Heart right ventricle (tissue), 16 donors: ENCODE results near the gene UBXN11. TPM values are rescaled to one million over a fixed set of nuclear protein-coding genes. Genes with fewer than 3 reads are reported as not detected.
A peak's percentile ranks its signal among the peaks of the same experiment; 100 is the strongest.

ENCODE experiments used
- ATAC-seq, 8 donors: fragments of 200-7000 bp; cut with Tn5 transposase; one replicate each; pipeline ENCODE4 v1.9.1; 2020; ENCODE audit warnings: mild to moderate bottlenecking in 8 of 8, moderate library complexity in 8 of 8, moderate number of reproducible peaks in 1 of 8
- DNase-seq, 2 donors: peaks; one replicate each; pipeline ENCODE4 v3.0.0-alpha.2; 2020
- H3K27ac ChIP-seq, 10 donors: fragments of 200-600 bp; sonication (generic) in 2 of 10; one replicate each; pipeline versions ENCODE4 v1.5.0 to v1.8.0; 2020 to 2022; ENCODE audit warnings: mild to moderate bottlenecking in 3 of 10
- H3K27me3 ChIP-seq, 7 donors: fragments of 200-600 bp; one replicate each; pipeline ENCODE4 v1.8.0; 2021 to 2022; ENCODE audit warnings: mild to moderate bottlenecking in 2 of 7
- H3K36me3 ChIP-seq, 9 donors: fragments of 200-600 bp; sonication (generic) in 1 of 9; one replicate each; pipeline versions ENCODE4 v1.5.0 to v1.8.0; 2020 to 2022; ENCODE audit warnings: mild to moderate bottlenecking in 2 of 9
- H3K4me1 ChIP-seq, 9 donors: fragments of 200-600 bp; sonication (generic) in 1 of 9; one replicate each; pipeline versions ENCODE4 v1.5.0 to v1.8.0; 2020 to 2022; ENCODE audit warnings: mild to moderate bottlenecking in 4 of 9
- H3K4me3 ChIP-seq, 10 donors: fragments of 200-600 bp; sonication (generic) in 2 of 10; one replicate each; pipeline versions ENCODE4 v1.5.0 to v1.8.0; 2020 to 2022; ENCODE audit warnings: mild to moderate bottlenecking in 7 of 10, moderate library complexity in 2 of 10
- H3K9me3 ChIP-seq, 11 donors: fragments of 200-600 bp in 10 of 11; sonication (generic) in 2 of 11; one replicate each; pipeline versions ENCODE4 v1.5.0 to v1.8.0; 2013 to 2022; ENCODE audit warnings: mild to moderate bottlenecking in 2 of 11, control low read depth in 1 of 11, moderate library complexity in 1 of 11
- CTCF ChIP-seq, 9 donors: fragments of 200-600 bp; sonication (generic) in 2 of 9; IDR thresholded peaks; one replicate each; pipeline versions ENCODE4 v1.5.0 to v1.8.0; 2021 to 2022; ENCODE audit warnings: antibody characterized with exemption in 9 of 9, mild to moderate bottlenecking in 5 of 9, moderate library complexity in 1 of 9
- WGBS, 2 donors: extraction: QIAGEN DNeasy Blood & Tissue Kit; methylation state at CpG; one replicate each; pipeline ENCODE4 v1.1.7; 2013; ENCODE audit warnings: inconsistent platforms in 1 of 2; 5-methylcytosine and 5-hydroxymethylcytosine counted together
- intact Hi-C, 10 donors: fragments of 100-400 bp; cut with DNase I; formaldehyde crosslinking; loops; one replicate each; pipeline versions ENCODE4 v1.11.1 to v1.14.2; 2022
- polyA plus RNA-seq, 2 donors: library from polyadenylated mRNA; stranded (reverse); fragments of 200-250 nt; gene quantifications; one replicate each; pipeline ENCODE4 v1.2.3, GENCODE V29; 2013
- total RNA-seq, 10 donors: library from RNA; stranded (reverse); fragmentation: NEBNext Ultra II Directional in 3 of 10; extraction: Animal tissue kit (Norgen Biotek cat#: 25700) in 3 of 10; gene quantifications; one replicate each; pipeline versions ENCODE4 v1.2.1 to v1.2.4, GENCODE V29; 2021 to 2023
- donor health status: Arrhythmogenic right ventricular cardiomyopathy.
- donor health status: ischemic (EF 13 %, LVEDD 7.1; RV severe dilation, severe dysfunction).
- donor health status: healthy with polysubstance abuse.
- donor health status: DM: no; HTN: yes; CAD: no.
- donor health status: DM: no; HTN: no; CAD: no.
- donor health status: ischemic (EF 25% LVEDD 6.9; RV normal size, moderate dysfunction).
- donor health status: ischemic (EF 25% LVEDD 5.7; RV mildly dilated, moderate dysfunction).
- donor health status: healthy.
- donor health status: DM: yes; HTN: yes; CAD: no.
- donor health status: Ischemic cardiomyopathy.
- donor health status: ischemic (EF 35%, LVEDD 5.7; RV mildly dilated, moderate dysfunction).
- donor health status: nonischemic (EF 11% LVEDD 7.7; RV severe dilation, severe dysfunction).
- donor health status: DM: yes; HTN: yes; CAD: no.
- donor health status: PGD.
- donor health status: ischemic (EF 29% LVEDD 5.4; RV normal size, mild dysfunction).
- donor health status: nonischemic (EF 23%, LVEDD 6.1; RV moderate dilation, normal function).

Gene UBXN11
- total and polyA plus RNA-seq, 12 donors = 5.4 to 20.2 (median 8.2) TPM

GRCh38 chr1:26263212-26263611, 43.2 kb downstream of the UBXN11 start:
- Histone ChIP-seq H3K36me3 (peaks cover 0 to 96% (median 27%) of the 10 kb centered on the region in 9 donors), H3K4me3 (no peak overlapping the region), H3K4me1 (peaks cover 0 to 28% (median 6%) of the 10 kb centered on the region in 9 donors), H3K9me3 (peaks cover 0 to 4% (median 0%) of the 10 kb centered on the region in 11 donors), H3K27me3 (no peaks in the 10 kb centered on the region), H3K27ac (peak overlapping the region in 2 of 10 donors; percentile 6 to 31)
- DNase-seq (no peak), ATAC-seq (peak in 2 of 8 donors; percentile 29 to 36)
- intact Hi-C loops = no loop called here
- no peak for TF ChIP-seq CTCF (IDR thresholded peaks at IDR 0.05)
- 88 to 90% methylated on average over 5 of the region's 5 CpGs for WGBS, 2 donors

- peak overlapping the region in 5 of 10 donors; percentile 1 to 92 (median 75) for H3K27ac ChIP-seq
- intact Hi-C loops = no loop called here
These were observed 46.9 kb downstream of the UBXN11 start for GRCh38 chr1:26259578-26259977.

GRCh38 chr1:26259005-26259404, 47.4 kb downstream of the UBXN11 start:
- peaks cover 0 to 37% (median 6%) of the 10 kb centered on the region in 9 donors for H3K4me1 ChIP-seq
- no peak overlapping the region for H3K4me3 ChIP-seq
- H3K9me3 ChIP-seq = no peaks in the 10 kb centered on the region
- no peak for DNase-seq
- no peaks in the 10 kb centered on the region for H3K27me3 ChIP-seq
- no peak for TF ChIP-seq CTCF (IDR thresholded peaks at IDR 0.05)
- intact Hi-C loops = no loop called here
- peak overlapping the region in 7 of 10 donors; percentile 35 to 92 (median 83) for H3K27ac ChIP-seq
- ATAC-seq = no peak
- 80 to 89% methylated on average over 2 of the region's 2 CpGs for WGBS, 2 donors
- H3K36me3 ChIP-seq = peaks cover 0 to 84% (median 27%) of the 10 kb centered on the region in 9 donors

More at GRCh38 chr1:26259578-26259977, 46.9 kb downstream of the UBXN11 start:
- DNase-seq (no peak), ATAC-seq (peak in 1 of 8 donors; percentile 39)
- no peaks in the 10 kb centered on the region for H3K9me3 ChIP-seq
- H3K36me3 ChIP-seq = peaks cover 0 to 90% (median 31%) of the 10 kb centered on the region in 9 donors
- TF ChIP-seq CTCF (IDR thresholded peaks at IDR 0.05) = no peak
- H3K27me3 ChIP-seq = no peaks in the 10 kb centered on the region
- no peak overlapping the region for H3K4me3 ChIP-seq
- WGBS, 2 donors = 84 to 85% methylated on average over 5 of the region's 5 CpGs
- H3K4me1 ChIP-seq = peaks cover 0 to 37% (median 6%) of the 10 kb centered on the region in 9 donors

- no peak for TF ChIP-seq CTCF (IDR thresholded peaks at IDR 0.05)
- ATAC-seq = peak; percentile 60 to 89 (median 84)
- Histone ChIP-seq H3K27ac (peak overlapping the region; percentile 61 to 92 (median 79)), H3K27me3 (no peaks in the 10 kb centered on the region), H3K4me1 (peaks cover 0 to 31% (median 6%) of the 10 kb centered on the region in 9 donors), H3K36me3 (peaks cover 0 to 66% (median 22%) of the 10 kb centered on the region in 9 donors), H3K4me3 (peak overlapping the region in 8 of 10 donors; percentile 13 to 51 (median 45)), H3K9me3 (no peaks in the 10 kb centered on the region)
- intact Hi-C loops = no loop called here
- peak in 1 of 2 donors; percentile 48 for DNase-seq
- WGBS, 2 donors = 59 to 79% methylated on average over 2 of the region's 2 CpGs
These were observed 49.2 kb downstream of the UBXN11 start for GRCh38 chr1:26257222-26257621.
